Prostate gland (tissue), 2 donors: ENCODE measurements around the gene ESCO1. TPM values are rescaled to one million over a fixed set of nuclear protein-coding genes. Genes with fewer than 3 reads are reported as not detected.

Experiments used
- DNase-seq: peaks from one replicate; pipeline ENCODE4 v3.0.0-alpha.2; 2019; ENCODE audit warnings: low spot score
- H3K27ac ChIP-seq, 2 donors: fragments of 200-600 bp; sonication (generic); 2 replicates each; pipeline ENCODE4 v1.5.1; 2017 to 2019
- H3K27me3 ChIP-seq: fragments of 200-600 bp; sonication (generic); replicated peaks from 2 replicates; pipeline ENCODE4 v1.5.1; 2019; ENCODE audit not compliant: insufficient read depth
- H3K36me3 ChIP-seq, 2 donors: fragments of 200-600 bp; sonication (generic); 1 replicate in 1 of 2; 2 replicates in 1 of 2; pipeline versions ENCODE4 v1.5.1 to v1.8.1; 2017 to 2019
- H3K4me1 ChIP-seq: fragments of 200-600 bp; sonication (generic); replicated peaks from 2 replicates; pipeline ENCODE4 v1.5.1; 2019
- H3K4me3 ChIP-seq, 2 donors: fragments of 200-600 bp; sonication (generic); 2 replicates each; pipeline ENCODE4 v1.5.1; 2017 to 2019
- H3K9me3 ChIP-seq: fragments of 200-600 bp; sonication (generic); 2 replicates; pipeline ENCODE4 v1.5.1; 2017
- POLR2A ChIP-seq: fragments of 450-650 bp; IDR thresholded peaks from one replicate; pipeline ENCODE4 v1.6.1; 2016; ENCODE audit warnings: antibody characterized with exemption, mild to moderate bottlenecking
- POLR2AphosphoS5 ChIP-seq: sonication (generic); formaldehyde crosslinking; IDR thresholded peaks from one replicate; pipeline ENCODE4 v1.6.1; 2017; ENCODE audit warnings: antibody characterized with exemption
- WGBS: methylation state at CpG from one replicate; pipeline ENCODE4 v1.1.5; 2018; 5-methylcytosine and 5-hydroxymethylcytosine counted together
- intact Hi-C: fragments of 100-400 bp; cut with DNase I; formaldehyde crosslinking; loops from one replicate; pipeline ENCODE4 v1.14.2; 2022
- total RNA-seq, 2 donors: library from RNA; depleted of rRNA; stranded (reverse); fragments of >200 nt; gene quantifications; one replicate each; pipeline ENCODE4 v1.1.0, GENCODE V29; 2016
- TF ChIP-seq, protein P1 (sequence below), 4 experiments: fragments of 200-600 bp in 2 of 4; fragments of 450-650 bp in 2 of 4; sonication (generic) in 2 of 4; IDR thresholded peaks; 1 replicate in 3 of 4; 2 replicates in 1 of 4; pipeline ENCODE4 v1.5.1; 2016 to 2019; ENCODE audit warnings: antibody characterized with exemption in 4 of 4, mild to moderate bottlenecking in 2 of 4, moderate library complexity in 2 of 4

ESCO1 gene
- total RNA-seq, 2 donors from 2014 or later: 19.6 to 21.8 TPM

DNA sequence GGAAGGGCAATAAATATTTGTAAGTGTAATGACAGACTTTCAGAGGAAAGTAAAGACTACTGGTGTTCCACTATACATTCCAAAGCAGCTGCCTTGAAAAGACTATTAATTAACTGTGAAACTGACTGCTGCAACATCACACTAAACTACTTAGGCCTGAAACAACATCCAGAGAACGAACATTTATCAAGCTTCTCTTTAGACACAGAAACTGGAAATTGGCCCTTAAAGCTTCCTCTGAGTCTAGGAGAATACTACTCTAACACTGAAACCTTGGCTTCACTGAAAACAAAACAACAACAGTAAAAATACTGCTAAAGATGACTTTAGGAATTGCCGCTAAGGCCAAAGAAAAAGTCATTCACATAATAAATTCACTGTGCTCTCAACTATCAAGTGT, 74.6 kb downstream of the ESCO1 start:
- H3K4me3 ChIP-seq: no peak overlapping the region
- H3K36me3 ChIP-seq: no peaks in the 10 kb centered on the region
- H3K27me3 ChIP-seq: no peaks in the 10 kb centered on the region
- no peaks in the 10 kb centered on the region for H3K4me1 ChIP-seq
- intact Hi-C loops: no loop called here
- WGBS: 76% methylated on average over 2 of the region's 2 CpGs
- no peak for TF ChIP-seq POLR2A
- no peak for TF ChIP-seq POLR2AphosphoS5
- TF ChIP-seq, protein P1, sequence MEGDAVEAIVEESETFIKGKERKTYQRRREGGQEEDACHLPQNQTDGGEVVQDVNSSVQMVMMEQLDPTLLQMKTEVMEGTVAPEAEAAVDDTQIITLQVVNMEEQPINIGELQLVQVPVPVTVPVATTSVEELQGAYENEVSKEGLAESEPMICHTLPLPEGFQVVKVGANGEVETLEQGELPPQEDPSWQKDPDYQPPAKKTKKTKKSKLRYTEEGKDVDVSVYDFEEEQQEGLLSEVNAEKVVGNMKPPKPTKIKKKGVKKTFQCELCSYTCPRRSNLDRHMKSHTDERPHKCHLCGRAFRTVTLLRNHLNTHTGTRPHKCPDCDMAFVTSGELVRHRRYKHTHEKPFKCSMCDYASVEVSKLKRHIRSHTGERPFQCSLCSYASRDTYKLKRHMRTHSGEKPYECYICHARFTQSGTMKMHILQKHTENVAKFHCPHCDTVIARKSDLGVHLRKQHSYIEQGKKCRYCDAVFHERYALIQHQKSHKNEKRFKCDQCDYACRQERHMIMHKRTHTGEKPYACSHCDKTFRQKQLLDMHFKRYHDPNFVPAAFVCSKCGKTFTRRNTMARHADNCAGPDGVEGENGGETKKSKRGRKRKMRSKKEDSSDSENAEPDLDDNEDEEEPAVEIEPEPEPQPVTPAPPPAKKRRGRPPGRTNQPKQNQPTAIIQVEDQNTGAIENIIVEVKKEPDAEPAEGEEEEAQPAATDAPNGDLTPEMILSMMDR (IDR thresholded peaks at IDR 0.05): no peak
- H3K27ac ChIP-seq: no peak overlapping the region
- DNase-seq: no peak
- no peaks in the 10 kb centered on the region for H3K9me3 ChIP-seq

DNA sequence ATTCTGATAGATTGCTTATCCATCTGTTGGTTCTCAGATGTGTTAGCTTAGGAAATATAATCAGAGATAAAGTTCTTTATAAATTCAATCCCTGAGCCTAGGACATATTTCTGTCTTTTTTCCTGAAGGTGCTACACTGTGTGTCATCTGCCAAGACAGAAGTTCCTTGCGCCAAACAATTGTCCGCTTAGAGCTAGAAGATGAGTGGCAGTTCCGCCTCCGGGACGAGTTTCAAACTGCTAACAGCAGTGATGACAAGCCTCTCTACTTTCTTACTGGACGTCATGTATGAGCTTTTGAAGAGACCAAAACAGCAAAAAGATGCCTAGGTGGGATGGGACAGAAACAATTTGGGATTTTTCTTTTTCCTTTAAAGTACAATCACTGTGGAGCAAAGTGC, 78.0 kb downstream of the ESCO1 start:
- Histone ChIP-seq H3K27me3 (no peaks in the 10 kb centered on the region), H3K36me3 (no peaks in the 10 kb centered on the region), H3K9me3 (no peaks in the 10 kb centered on the region), H3K27ac (no peak overlapping the region), H3K4me3 (no peak overlapping the region), H3K4me1 (no peaks in the 10 kb centered on the region)
- TF ChIP-seq POLR2A (no peak), POLR2AphosphoS5 (no peak)
- intact Hi-C loops: no loop called here
- 72% methylated on average over 6 of the region's 6 CpGs for WGBS
- no peak for DNase-seq

- intact Hi-C loops: no loop called here
- no peak for DNase-seq
- Histone ChIP-seq H3K36me3 (no peaks in the 10 kb centered on the region), H3K27ac (no peak overlapping the region), H3K4me1 (no peaks in the 10 kb centered on the region), H3K9me3 (no peaks in the 10 kb centered on the region), H3K4me3 (no peak overlapping the region), H3K27me3 (no peaks in the 10 kb centered on the region)
- WGBS: 95% methylated on average over 5 of the region's 5 CpGs
- TF ChIP-seq, protein P1 (IDR thresholded peaks at IDR 0.05): no peak
- no peak for TF ChIP-seq POLR2AphosphoS5
- TF ChIP-seq POLR2A: no peak
Observed at GRCh38 chr18:21513741-21514140, 86.8 kb downstream of the ESCO1 start.

DNA sequence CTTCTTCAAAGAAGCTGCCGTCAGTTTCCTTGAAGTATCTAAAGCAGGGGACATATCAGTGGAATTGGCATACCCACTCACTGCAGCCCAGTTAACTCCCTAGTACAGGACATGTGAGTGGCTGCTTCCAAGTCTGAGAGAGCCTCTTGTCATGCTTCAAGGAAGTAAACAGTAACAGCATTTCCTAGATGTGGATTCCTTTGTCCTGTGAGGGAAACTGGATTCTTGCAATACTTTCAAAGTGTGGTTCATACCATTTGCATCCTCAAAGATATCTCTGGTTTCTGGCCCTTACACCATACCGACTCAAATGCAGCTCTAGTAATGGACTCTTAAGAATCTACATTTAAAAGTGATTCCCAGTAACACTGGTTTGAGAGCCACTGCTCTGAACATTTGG, 87.2 kb downstream of the ESCO1 start:
- H3K36me3 ChIP-seq: no peaks in the 10 kb centered on the region
- no peaks in the 10 kb centered on the region for H3K27me3 ChIP-seq
- H3K4me3 ChIP-seq: no peak overlapping the region
- H3K27ac ChIP-seq: no peak overlapping the region
- no peaks in the 10 kb centered on the region for H3K9me3 ChIP-seq
- TF ChIP-seq POLR2A (no peak), POLR2AphosphoS5 (no peak)
- TF ChIP-seq, protein P1 (IDR thresholded peaks at IDR 0.05): no peak
- 97% methylated on average over 2 of the region's 2 CpGs for WGBS
- no peaks in the 10 kb centered on the region for H3K4me1 ChIP-seq
- intact Hi-C loops: no loop called here
- no peak for DNase-seq

DNA sequence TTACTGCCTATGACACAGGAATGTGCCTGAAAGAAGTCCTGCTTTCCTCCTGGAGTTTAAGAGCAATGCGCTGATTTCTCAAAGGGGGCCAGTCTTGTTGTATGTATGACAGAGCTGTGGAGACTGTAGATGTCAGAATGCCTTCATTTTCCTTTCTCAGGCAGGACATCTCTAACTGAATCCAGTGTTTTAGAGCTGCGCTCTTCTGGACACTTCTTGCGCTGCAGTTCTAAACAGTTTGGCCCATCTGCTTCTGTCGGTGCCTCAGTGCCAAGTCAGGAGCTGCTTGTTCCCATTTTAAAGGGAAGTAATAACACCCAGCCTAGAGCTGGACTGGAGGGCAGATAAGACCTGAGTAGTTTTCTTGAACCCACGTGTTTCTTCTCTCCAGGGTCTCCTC, 91.4 kb downstream of the ESCO1 start:
- Histone ChIP-seq H3K4me3 (no peak overlapping the region), H3K36me3 (no peaks in the 10 kb centered on the region), H3K27ac (no peak overlapping the region), H3K9me3 (no peaks in the 10 kb centered on the region), H3K27me3 (no peaks in the 10 kb centered on the region), H3K4me1 (no peaks in the 10 kb centered on the region)
- WGBS: 82% methylated on average over 5 of the region's 5 CpGs
- intact Hi-C loops: no loop called here
- no peak for DNase-seq
- TF ChIP-seq POLR2AphosphoS5 (no peak), POLR2A (no peak)
- TF ChIP-seq, protein P1 (IDR thresholded peaks at IDR 0.05): no peak
